GM10847 (cell line): ENCODE measurements around the gene MYO1G.

Experiments
- POLR2A ChIP-seq: IDR thresholded peaks from 2 replicates; pipeline ENCODE4 v1.6.1; 2011; ENCODE audit not compliant: insufficient read length; ENCODE audit errors: extremely low read depth

The MYO1G gene

DNA sequence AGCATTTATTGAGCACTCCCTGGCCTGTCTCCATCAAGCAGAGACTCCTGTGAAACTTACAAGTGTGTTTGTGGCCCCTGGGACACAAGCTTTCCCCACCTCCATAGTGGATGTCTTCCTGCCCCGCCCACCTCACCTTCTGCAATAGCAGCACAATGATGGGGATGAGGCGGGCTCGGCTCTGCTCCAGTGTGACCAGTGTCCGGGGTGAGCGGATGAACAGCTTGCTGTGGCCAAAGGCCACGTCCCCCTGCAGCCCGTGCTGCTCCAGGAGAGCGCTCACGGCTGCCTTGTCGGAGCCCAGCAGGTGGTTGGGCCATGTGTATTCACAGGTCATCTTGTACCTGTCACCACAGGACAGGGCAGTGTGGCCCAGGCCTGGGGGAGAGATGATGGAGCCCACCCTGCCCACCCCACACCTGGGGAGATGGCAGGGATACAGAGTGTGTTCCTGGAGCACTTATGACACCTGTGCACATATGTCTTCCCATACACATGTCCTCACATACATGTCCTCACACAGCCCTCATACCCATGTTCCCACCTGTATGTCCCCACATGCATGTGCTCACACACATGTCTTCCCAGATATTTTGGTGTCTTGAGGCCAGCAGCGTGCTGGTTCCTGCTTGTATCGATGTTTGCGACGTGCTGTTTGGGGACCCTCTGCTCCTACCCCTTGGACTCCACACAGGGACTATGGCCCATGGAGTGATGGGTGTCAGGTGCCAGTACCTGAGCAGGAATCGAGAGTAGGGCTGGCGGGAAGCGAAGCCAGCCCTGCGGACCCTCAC is 12.7 kb downstream of the MYO1G start:
- TF ChIP-seq POLR2A: no peak

DNA sequence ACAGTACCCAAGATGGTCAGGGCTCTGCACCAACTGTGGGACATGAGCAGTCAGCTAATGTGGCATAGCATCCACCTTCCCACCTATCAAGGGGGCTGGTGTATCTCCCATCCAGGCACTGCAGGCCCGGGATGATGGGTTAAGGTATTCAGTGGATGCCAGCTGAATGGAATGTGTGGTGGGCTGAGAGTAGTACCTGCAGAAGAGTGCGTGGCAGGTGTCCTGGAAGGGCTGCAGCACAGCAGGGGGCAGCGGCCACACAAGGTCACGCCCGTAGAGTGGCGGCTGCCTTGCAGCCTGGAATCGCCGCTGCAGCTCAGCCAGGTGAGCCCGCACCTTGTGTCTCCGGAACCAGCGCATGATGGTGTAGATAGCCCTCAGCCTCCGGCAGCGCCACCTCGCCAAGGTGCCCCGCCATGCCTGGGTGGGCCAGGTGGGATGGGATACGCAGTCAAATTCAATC is 13.3 kb downstream of the MYO1G start:
- no peak for TF ChIP-seq POLR2A

DNA sequence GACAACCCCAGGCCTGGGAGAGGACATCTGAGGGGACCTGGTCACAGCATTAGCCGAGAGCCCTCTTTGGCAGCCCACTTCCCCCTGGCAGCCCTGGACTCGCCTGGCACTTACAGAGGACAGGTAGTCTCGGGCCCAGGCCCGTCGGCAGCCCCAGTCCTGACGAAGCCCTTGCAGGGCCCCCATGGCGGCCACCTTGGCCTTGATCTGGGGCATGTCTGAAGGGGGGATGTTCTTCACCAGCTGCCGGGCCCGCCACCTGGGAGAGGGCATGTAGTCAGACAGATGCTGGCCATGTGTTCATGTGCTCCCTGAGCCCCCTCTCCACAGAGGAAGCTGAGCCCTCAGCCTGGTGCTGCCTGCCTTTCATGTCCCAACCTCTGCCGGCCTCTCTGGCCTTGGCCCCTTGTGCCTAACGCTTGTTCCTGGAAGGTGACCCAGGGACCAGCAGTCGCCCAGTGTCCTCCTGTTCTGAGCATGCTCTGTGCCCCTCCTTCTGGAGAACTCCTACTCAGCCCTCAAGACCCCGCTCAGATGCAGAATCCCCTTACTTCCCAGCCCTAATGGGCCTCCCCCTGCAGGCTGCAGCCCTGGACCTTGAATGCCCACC is 13.9 kb downstream of the MYO1G start:
- no peak for TF ChIP-seq POLR2A

DNA sequence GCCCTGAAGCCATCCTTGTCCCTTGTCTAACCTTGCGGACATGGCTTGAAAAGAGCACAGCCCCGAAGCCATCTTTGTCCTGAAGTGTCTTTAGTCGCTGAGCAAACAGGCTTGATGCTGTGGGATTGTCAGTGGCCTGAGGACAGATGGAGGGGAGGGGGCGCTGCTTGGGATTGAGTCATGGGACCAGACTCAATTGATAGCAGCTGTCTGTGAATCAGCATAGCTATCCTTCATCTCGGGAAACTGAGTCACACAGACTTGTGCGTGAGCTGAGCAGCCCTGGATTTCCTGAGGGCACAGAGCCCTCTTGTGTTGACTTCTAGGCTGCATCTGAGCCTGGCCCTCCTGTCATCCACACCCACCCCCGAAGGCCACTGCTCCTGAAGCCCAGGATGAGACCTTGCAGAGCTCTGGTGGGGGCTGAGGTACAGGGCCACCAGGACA is 14.4 kb downstream of the MYO1G start:
- TF ChIP-seq POLR2A: no peak

- TF ChIP-seq POLR2A: no peak
Observed at GRCh38 chr7:44963364-44964290, 15.2 kb downstream of the MYO1G start.

GRCh38 chr7:44962483-44963251 is 16.1 kb downstream of the MYO1G start:
- TF ChIP-seq POLR2A: no peak

DNA sequence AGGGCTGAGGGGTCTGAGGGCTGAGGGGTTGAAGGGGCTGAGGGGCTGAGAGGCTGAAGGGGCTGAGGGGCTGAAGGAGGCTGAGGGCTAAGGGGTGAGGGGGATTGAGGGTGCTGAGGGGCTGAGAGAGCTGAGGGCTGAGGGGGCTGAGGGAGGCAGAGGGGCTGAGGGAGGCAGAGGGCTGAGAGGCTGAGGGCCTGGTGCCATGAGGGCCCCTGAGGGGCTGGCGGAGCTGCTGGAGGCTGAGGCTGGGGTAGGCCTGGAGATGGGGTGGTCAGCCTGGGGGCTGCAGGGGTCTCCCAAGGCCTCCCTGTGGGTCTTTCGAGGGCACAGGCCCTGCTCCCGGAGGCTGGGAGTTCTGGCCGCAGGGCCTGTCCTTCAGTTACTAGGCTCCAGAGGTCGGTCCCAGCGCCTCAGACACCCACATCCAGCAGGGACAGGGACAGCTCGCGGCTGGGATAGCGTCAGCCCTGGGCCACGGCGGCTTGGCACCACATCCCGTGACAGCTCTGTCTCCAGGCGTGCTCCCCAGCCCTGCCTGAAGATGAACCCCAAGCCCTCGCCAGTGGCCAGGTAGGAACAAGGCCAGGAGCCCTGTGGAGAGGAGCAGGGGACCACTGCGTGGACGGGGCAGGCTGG is 16.9 kb downstream of the MYO1G start:
- TF ChIP-seq POLR2A: peak; percentile 11

DNA sequence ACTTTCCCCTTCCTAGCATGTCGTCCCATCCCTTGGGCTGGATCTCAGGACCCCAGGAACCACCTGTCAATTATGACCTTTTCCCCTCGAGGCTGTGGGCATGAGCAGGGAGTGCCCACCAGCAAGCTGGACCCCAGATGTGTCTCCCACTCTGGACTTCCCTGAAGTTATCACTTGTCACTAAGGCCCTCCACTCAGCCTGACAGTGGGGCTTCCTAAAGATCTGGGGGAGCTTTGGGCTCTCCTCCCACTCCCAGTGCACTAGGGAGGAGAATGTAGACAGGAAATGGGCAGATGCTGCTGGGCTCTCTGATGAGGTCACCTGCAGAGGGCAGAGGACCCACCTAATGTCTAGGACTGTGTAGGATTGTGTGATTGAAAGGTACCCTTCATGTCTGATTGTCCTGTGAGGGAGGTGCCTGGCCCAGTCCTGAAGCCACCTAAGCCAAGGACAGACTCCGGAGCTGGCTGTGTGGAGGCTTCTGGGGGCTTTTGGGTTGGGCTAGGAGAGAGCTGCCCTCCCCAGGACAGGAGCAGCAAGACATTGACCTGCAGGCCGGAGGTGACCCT is 18.7 kb downstream of the MYO1G start:
- no peak for TF ChIP-seq POLR2A

- no peak for TF ChIP-seq POLR2A
Observed at GRCh38 chr7:44959433-44959951, 19.3 kb downstream of the MYO1G start.

DNA sequence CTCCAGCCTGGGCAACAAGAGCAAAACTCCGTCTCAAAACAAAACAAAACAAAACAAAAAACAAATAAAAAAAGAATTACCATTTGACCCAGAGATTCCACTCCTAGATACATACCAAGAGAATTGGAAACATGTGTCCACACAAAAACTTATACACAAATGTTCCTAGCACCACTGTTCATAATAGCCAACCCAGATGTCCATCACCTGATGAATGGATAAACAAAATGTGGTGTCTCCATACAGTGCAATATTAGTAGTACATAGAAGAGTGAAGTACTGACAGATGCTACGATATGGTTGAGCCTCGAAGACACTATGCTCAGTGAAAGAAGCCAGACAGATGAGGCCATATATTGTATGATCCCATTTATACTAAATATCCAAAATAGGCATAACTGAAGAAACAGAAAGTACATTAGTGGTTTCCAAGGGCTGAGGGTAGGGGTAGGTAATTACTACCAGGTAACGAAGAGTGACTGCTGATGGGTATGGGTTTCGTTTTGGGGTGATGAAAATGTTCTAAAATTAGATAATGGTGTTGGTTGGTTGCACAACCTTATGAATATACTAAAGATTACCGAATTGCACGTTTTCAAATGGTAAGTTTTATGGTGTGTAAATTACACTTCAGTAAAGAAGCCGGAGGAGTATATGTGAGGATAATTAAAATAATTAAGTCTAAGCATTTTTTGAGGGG is 20.0 kb downstream of the MYO1G start:
- peak; percentile 7 for TF ChIP-seq POLR2A

GRCh38 chr7:44956157-44956766 is 22.6 kb downstream of the MYO1G start:
- TF ChIP-seq POLR2A: no peak

DNA sequence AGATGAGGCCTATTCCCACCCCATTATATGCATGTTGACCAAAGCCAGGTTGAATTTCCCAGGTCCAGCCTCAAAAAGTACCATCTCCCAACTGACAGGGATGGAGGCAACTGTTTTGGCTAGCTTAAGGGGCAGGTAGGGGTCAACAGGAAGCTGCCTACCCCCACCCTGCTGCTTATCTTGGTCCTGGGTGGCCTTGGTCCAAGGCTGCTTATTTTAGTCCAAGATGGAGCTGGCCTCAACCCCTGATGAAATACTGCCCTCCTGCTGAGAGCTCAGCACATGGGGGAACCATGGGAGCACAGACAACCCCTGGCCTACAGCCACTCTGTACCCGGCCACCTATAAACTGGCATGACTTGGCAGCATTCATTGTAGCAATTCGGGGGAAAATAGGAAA is 23.1 kb downstream of the MYO1G start:
- no peak for TF ChIP-seq POLR2A

DNA sequence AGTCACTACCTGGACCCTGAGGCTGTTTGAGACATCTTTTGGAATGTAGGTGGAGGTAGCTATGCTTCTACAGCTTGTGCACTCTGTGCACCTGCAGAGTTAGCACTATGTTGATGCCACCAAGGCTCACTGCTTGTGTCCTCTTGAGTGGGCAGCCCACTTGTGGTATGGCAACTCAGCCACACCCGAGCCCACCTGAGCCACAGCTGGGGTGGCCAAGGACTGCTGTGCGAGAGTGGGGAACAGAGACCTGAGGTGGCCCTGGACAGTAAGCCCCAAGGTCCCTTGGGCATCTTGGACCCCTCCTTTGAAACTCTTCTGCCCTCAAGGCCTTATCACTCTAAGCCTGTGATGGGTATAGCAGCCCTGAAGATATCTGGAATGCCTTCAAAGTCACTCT is 25.7 kb downstream of the MYO1G start:
- TF ChIP-seq POLR2A: no peak
